GM18868 (cell line): ENCODE measurements around the gene PCDH10.
"Not testable (repeated sequence)": the region's sequence is repeated elsewhere in the genome, so short reads cannot be mapped to it uniquely, and the experiment has no call there.

Experiments
- ATAC-seq: cut with Tn5 transposase; IDR thresholded peaks from one replicate; pipeline ENCODE4 v1.9.1; 2021; ENCODE audit warnings: mild to moderate bottlenecking, moderate library complexity; ENCODE audit not compliant: unreplicated experiment

Gene PCDH10

DNA sequence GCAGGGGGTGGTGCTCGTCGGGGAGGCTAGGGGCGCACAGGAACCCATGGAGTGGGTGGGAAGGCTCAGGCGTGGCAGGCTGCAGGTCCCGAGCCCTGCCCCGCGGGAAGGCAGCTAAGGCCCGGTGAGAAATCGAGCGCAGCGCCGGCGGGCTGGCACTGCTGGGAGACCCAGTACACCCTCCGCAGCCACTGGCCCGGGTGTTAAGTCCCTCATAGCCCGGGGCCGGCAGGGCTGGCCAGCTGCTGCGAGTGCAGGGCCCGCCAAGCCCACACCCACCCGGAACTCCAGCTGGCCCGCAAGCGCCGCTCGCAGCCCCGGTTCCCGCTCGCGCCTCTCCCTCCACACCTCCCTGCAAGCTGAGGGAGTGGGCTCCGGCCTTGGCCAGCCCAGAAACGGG, 91.4 kb downstream of the PCDH10 start:
- not testable (repeated sequence) for ATAC-seq
